ENCODE results near the gene LELP1.

LELP1 gene

GRCh38 chr1:153195216-153195615 lies 8.0 kb upstream of the LELP1 start:
- Histone ChIP-seq H3F3A (ENCODE audit: low read depth) (no peaks in the 10 kb centered on the region), H4K20me1 (ENCODE audit: insufficient read depth, low read length, poor library complexity, severe bottlenecking) (no peaks in the 10 kb centered on the region), H3K27me3 (ENCODE audit: insufficient read depth, low read length, poor library complexity, severe bottlenecking) (peaks cover 7% of the 10 kb centered on the region), H3K79me2 (ENCODE audit: insufficient read depth, low read length) (no peaks in the 10 kb centered on the region), H3K4me3 (ENCODE audit: low read length, poor library complexity, severe bottlenecking) (no peak overlapping the region), H3K36me3 (ENCODE audit: insufficient read depth, low read length) (no peaks in the 10 kb centered on the region), H3K9me2 (replicated peaks; ENCODE audit: low read depth, low read length) (no peaks in the 10 kb centered on the region), H3K4me2 (ENCODE audit: low read depth, low read length, poor library complexity, severe bottlenecking) (no peak overlapping the region), H3K9me3 (ENCODE audit: insufficient read depth, low read depth, low read length) (no peaks in the 10 kb centered on the region), H3K9ac (ENCODE audit: low read depth, low read length, poor library complexity, severe bottlenecking) (no peak overlapping the region), H3K4me1 (ENCODE audit: insufficient read depth, low read length, poor library complexity, severe bottlenecking) (no peaks in the 10 kb centered on the region), H2AFZ (ENCODE audit: low read length) (no peak overlapping the region)
- no peak for TF ChIP-seq EZH2phosphoT487 (IDR thresholded peaks at IDR 0.05; ENCODE audit: borderline replicate concordance)
- no peak for TF ChIP-seq CTCF (conservative IDR thresholded peaks at IDR 0.05; ENCODE audit: low read length)

- no peaks in the 10 kb centered on the region for H3F3A ChIP-seq (ENCODE audit: low read depth)
- H3K4me1 ChIP-seq (ENCODE audit: insufficient read depth, low read length, poor library complexity, severe bottlenecking) = no peaks in the 10 kb centered on the region
- H3K9me2 ChIP-seq (replicated peaks; ENCODE audit: low read depth, low read length) = no peaks in the 10 kb centered on the region
- H3K27me3 ChIP-seq (ENCODE audit: insufficient read depth, low read length, poor library complexity, severe bottlenecking) = peaks cover 7% of the 10 kb centered on the region
- H3K79me2 ChIP-seq (ENCODE audit: insufficient read depth, low read length) = no peaks in the 10 kb centered on the region
- no peak overlapping the region for H2AFZ ChIP-seq (ENCODE audit: low read length)
- H3K4me3 ChIP-seq (ENCODE audit: low read length, poor library complexity, severe bottlenecking) = no peak overlapping the region
- no peaks in the 10 kb centered on the region for H3K36me3 ChIP-seq (ENCODE audit: insufficient read depth, low read length)
- no peak overlapping the region for H3K9ac ChIP-seq (ENCODE audit: low read depth, low read length, poor library complexity, severe bottlenecking)
- TF ChIP-seq CTCF (conservative IDR thresholded peaks at IDR 0.05; ENCODE audit: low read length) (no peak), EZH2phosphoT487 (IDR thresholded peaks at IDR 0.05; ENCODE audit: borderline replicate concordance) (no peak)
- no peak overlapping the region for H3K4me2 ChIP-seq (ENCODE audit: low read depth, low read length, poor library complexity, severe bottlenecking)
- no peaks in the 10 kb centered on the region for H4K20me1 ChIP-seq (ENCODE audit: insufficient read depth, low read length, poor library complexity, severe bottlenecking)
- no peaks in the 10 kb centered on the region for H3K9me3 ChIP-seq (ENCODE audit: insufficient read depth, low read depth, low read length)
Measured at GRCh38 chr1:153202006-153202405, 1.2 kb upstream of the LELP1 start.

- Histone ChIP-seq H4K20me1 (ENCODE audit: insufficient read depth, low read length, poor library complexity, severe bottlenecking) (no peaks in the 10 kb centered on the region), H3K4me2 (ENCODE audit: low read depth, low read length, poor library complexity, severe bottlenecking) (no peak overlapping the region), H3K36me3 (ENCODE audit: insufficient read depth, low read length) (no peaks in the 10 kb centered on the region), H3K27me3 (ENCODE audit: insufficient read depth, low read length, poor library complexity, severe bottlenecking) (no peaks in the 10 kb centered on the region), H3K79me2 (ENCODE audit: insufficient read depth, low read length) (no peaks in the 10 kb centered on the region), H3K9ac (ENCODE audit: low read depth, low read length, poor library complexity, severe bottlenecking) (no peak overlapping the region), H3K4me1 (ENCODE audit: insufficient read depth, low read length, poor library complexity, severe bottlenecking) (no peaks in the 10 kb centered on the region), H2AFZ (ENCODE audit: low read length) (no peak overlapping the region), H3K4me3 (ENCODE audit: low read length, poor library complexity, severe bottlenecking) (no peak overlapping the region), H3F3A (ENCODE audit: low read depth) (no peaks in the 10 kb centered on the region), H3K9me3 (ENCODE audit: insufficient read depth, low read depth, low read length) (no peaks in the 10 kb centered on the region), H3K9me2 (replicated peaks; ENCODE audit: low read depth, low read length) (no peaks in the 10 kb centered on the region)
- TF ChIP-seq EZH2phosphoT487 (IDR thresholded peaks at IDR 0.05; ENCODE audit: borderline replicate concordance) (no peak), CTCF (conservative IDR thresholded peaks at IDR 0.05; ENCODE audit: low read length) (no peak)
Measured at GRCh38 chr1:153206631-153207030, 3.4 kb downstream of the LELP1 start.

Data from Loucy (cell line).